Lower lobe of right lung (tissue), 2 donors: ENCODE results near the gene SHISAL1. TPM values are rescaled to one million over a fixed set of nuclear protein-coding genes. Genes with fewer than 3 reads are reported as not detected.

Source experiments
- ATAC-seq, 2 donors: fragments of 200-7000 bp; cut with Tn5 transposase; one replicate each; pipeline ENCODE4 v1.9.1; 2020 to 2022; ENCODE audit warnings: mild to moderate bottlenecking in 2 of 2, moderate library complexity in 2 of 2
- DNase-seq: peaks from one replicate; pipeline ENCODE4 v3.0.0-alpha.2; 2020
- H3K27ac ChIP-seq: fragments of 200-600 bp; one replicate; pipeline ENCODE4 v1.8.0; 2022
- H3K27me3 ChIP-seq: fragments of 200-600 bp; one replicate; pipeline ENCODE4 v1.8.0; 2022; ENCODE audit warnings: low read depth
- H3K36me3 ChIP-seq: fragments of 200-600 bp; one replicate; pipeline ENCODE4 v1.8.0; 2022; ENCODE audit warnings: mild to moderate bottlenecking
- H3K4me1 ChIP-seq: fragments of 200-600 bp; one replicate; pipeline ENCODE4 v1.8.0; 2022
- H3K4me3 ChIP-seq: fragments of 200-600 bp; one replicate; pipeline ENCODE4 v1.8.0; 2022; ENCODE audit warnings: mild to moderate bottlenecking
- H3K9me3 ChIP-seq: fragments of 200-600 bp; one replicate; pipeline ENCODE4 v1.8.0; 2022
- intact Hi-C: fragments of 100-400 bp; cut with DNase I; formaldehyde crosslinking; loops from one replicate; pipeline ENCODE4 v1.11.0; 2022
- total RNA-seq: library from RNA; stranded (reverse); fragmentation: NEBNext Ultra II Directional; extraction: Animal tissue kit (Norgen Biotek cat#: 25700); gene quantifications from one replicate; pipeline ENCODE4 v1.2.1, GENCODE V29; 2021
- TF ChIP-seq, protein P1 (sequence below): fragments of 200-600 bp; IDR thresholded peaks from one replicate; pipeline ENCODE4 v1.8.0; 2022; ENCODE audit warnings: antibody characterized with exemption, mild to moderate bottlenecking
- donor health status: DM: no; HTN: yes; CAD: no; lungs with severe emphysema.

SHISAL1 gene
- total RNA-seq, 1 donor from 2014 or later: 0.32 TPM

DNA sequence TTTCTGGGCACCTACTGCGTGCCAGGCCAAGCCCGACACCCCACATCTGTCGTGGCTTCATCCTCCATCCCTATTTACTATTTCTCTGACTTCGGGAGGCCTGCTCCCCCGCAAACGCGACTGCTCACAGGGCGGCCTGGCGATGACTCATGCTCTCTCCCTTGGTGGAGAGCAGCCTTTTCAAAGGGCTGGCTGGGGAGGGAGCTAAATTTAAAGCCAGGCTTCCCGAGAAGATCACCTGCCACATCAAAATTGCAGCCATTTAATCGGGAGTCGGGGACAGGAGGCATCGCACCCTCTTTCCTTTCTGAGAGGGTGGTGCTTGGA is 24.9 kb upstream of the SHISAL1 start:
- Histone ChIP-seq H3K27me3 (peaks cover 13% of the 10 kb centered on the region), H3K4me3 (no peak overlapping the region), H3K27ac (no peak overlapping the region), H3K4me1 (peaks cover 9% of the 10 kb centered on the region), H3K9me3 (no peaks in the 10 kb centered on the region), H3K36me3 (no peaks in the 10 kb centered on the region)
- DNase-seq: no peak
- intact Hi-C loops: no loop called here
- no peak for ATAC-seq
- TF ChIP-seq, protein P1, sequence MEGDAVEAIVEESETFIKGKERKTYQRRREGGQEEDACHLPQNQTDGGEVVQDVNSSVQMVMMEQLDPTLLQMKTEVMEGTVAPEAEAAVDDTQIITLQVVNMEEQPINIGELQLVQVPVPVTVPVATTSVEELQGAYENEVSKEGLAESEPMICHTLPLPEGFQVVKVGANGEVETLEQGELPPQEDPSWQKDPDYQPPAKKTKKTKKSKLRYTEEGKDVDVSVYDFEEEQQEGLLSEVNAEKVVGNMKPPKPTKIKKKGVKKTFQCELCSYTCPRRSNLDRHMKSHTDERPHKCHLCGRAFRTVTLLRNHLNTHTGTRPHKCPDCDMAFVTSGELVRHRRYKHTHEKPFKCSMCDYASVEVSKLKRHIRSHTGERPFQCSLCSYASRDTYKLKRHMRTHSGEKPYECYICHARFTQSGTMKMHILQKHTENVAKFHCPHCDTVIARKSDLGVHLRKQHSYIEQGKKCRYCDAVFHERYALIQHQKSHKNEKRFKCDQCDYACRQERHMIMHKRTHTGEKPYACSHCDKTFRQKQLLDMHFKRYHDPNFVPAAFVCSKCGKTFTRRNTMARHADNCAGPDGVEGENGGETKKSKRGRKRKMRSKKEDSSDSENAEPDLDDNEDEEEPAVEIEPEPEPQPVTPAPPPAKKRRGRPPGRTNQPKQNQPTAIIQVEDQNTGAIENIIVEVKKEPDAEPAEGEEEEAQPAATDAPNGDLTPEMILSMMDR: no peak

DNA sequence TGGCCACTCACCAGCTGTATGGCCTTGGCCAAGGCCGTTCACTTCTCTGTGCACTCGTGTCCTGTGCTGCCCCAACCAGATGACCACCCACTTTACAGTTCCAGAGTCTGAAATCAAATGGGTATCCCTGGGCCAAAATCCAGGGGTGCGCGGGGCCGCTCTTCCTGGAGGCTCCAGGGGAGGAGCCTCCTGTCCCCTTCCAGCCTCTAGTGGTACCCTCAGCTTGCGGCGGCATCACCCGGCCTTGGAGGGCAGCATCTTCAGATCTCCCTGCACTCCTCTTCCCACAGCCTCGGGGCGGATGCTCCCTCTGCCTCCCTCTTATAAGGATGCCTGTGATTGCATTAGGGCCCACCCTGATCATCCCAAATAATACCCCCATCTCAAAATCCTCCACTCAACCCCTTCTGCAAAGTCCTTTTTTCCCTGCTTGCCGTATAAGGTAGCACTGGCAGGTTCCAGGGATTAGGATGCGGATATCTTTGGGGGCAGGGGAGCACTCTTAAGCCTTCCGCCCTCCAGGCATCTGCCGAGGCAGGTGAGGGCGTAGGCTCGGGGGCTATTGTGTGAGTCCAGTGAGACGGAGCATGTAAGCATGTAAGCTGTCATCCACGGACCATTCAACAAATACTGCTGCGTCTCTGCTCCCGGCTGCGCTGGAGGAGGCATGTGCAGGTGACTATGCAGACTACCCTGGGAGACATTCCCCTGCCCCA is 24.4 kb upstream of the SHISAL1 start:
- Histone ChIP-seq H3K4me3 (no peak overlapping the region), H3K36me3 (no peaks in the 10 kb centered on the region), H3K27me3 (peaks cover 18% of the 10 kb centered on the region), H3K27ac (no peak overlapping the region), H3K9me3 (no peaks in the 10 kb centered on the region), H3K4me1 (peaks cover 9% of the 10 kb centered on the region)
- DNase-seq: no peak
- ATAC-seq: no peak
- intact Hi-C loops: no loop called here
- TF ChIP-seq, protein P1: no peak

DNA sequence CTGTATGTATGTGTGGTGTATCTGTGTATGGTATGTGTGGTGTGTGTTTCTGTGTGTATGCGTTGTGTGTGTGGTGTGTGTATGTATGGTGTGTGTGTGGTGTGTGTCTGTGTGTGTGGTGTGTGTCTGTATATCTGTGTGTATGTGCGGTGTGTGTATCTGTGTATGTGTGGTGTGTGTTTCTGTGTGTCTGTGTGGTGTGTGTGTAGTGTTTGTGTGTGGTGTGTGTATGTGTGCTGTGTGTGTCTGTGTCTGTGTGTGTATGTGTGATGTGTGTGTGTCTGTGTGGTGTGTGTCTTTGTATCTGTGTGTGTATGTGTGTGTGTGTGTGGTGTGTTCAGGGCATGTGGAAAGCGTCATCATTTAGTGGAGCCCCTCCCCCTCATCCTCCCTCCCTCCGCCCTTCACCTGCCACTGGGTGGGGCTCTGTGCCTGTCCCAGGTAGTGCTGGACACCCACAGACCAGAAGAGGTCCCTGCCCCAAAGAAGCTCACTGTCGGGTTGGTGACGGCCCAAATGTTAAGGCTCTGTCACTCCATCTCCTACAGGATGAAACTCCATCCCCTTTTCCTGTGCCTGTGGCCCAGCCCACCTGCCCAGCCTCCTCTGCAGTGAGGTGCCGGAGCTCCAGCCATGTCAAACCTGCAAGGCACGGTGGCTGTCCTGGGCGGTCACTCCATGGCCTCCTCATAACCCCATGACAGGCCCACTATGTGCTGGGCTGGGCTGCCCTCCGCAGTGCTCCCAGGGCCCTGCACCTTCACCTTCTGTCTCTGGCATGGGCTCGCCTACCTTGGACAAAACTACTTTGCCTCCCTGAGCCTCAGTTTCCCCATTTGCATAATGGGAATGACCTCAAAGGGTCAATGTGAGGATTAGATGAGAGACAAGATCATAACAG is 23.4 kb upstream of the SHISAL1 start:
- Histone ChIP-seq H3K27me3 (peaks cover 20% of the 10 kb centered on the region), H3K9me3 (no peaks in the 10 kb centered on the region), H3K4me1 (no peaks in the 10 kb centered on the region), H3K4me3 (no peak overlapping the region), H3K36me3 (no peaks in the 10 kb centered on the region), H3K27ac (no peak overlapping the region)
- ATAC-seq: no peak
- intact Hi-C loops: no loop called here
- DNase-seq: no peak
- TF ChIP-seq, protein P1: no peak

DNA sequence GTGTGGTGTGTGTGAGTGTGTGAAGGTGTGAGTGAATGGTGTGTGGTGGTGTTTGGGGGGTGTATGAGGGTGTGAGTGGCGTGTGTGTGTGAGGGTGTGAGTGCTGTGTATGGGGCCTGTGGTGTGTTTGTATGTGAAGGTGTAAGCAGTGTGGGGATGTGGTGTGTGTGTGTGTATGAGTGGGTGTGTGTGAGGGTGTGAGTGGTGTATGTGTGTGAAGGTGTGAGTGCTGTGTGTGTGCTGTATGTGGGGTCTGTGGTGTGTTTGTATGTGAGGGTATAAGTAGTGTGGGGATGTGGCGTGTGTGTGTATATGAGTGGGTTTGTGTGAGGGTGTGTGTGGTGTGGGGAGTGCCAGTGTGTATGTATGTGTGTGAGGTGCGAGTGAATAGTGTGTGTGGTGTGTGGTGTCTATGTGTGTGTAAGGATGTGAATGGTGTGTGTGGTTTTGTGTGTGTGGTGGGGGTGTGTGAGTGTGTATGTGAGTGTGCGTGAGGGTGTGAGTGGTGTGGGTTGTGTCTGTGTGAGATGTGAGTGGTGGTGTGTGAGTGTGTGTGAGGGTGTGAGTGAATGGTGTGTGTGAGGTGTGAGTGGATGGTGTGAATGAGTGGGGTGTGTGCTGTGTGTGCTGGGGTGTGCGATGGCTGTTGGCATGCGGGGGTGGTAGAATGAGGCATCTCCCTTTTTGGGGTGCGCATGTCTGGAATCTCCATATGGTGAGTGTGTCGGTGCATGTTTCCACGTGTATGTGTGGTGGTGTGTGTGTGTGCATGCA is 22.5 kb upstream of the SHISAL1 start:
- Histone ChIP-seq H3K27me3 (peaks cover 29% of the 10 kb centered on the region), H3K9me3 (no peaks in the 10 kb centered on the region), H3K4me3 (no peak overlapping the region), H3K27ac (no peak overlapping the region), H3K36me3 (no peaks in the 10 kb centered on the region), H3K4me1 (peaks cover 7% of the 10 kb centered on the region)
- intact Hi-C loops: no loop called here
- TF ChIP-seq, protein P1: no peak
- ATAC-seq: no peak
- no peak for DNase-seq

DNA sequence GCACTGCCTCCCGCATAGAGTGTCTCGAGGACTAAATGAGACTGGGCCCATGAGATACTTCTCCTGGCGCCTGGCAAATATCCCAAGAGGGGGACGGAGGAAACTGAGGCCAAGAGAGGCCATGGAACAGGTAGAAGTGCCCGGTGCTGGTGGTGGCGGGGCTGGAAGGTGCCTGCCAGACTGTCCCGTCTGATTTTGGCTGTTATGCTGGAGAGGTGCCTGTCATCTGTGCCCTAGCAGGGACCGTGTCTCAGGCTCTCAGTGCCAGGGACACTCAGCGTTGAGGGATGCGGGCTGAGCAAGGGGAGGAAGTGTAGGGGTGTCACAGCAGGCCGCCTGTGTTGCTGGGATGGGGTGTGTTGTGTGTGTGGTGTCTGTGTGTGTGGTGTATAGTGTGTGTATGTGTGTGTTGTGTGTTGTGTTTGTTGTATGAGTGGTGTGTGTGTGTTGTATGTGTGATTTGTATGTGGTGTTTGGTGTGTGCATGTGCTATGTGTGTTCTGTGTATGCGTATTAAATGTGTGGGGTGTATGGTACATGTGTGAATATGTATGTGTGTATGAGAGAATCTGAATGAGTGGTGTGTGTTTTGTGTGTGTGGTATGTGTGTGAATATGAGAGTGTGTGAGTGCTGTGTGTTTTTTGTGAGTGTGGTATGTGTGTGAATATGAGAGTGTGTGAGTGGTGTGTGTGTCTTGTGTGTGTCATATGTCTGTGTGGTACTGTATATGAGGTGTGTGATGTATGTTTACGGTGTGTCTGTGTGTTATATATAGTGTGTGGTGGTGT is 21.3 kb upstream of the SHISAL1 start:
- TF ChIP-seq, protein P1: no peak
- Histone ChIP-seq H3K27me3 (peaks cover 41% of the 10 kb centered on the region), H3K27ac (no peak overlapping the region), H3K9me3 (no peaks in the 10 kb centered on the region), H3K4me3 (no peak overlapping the region), H3K4me1 (peaks cover 10% of the 10 kb centered on the region), H3K36me3 (no peaks in the 10 kb centered on the region)
- intact Hi-C loops: no loop called here
- no peak for ATAC-seq
- no peak for DNase-seq
